NCI-H2196 treated with DMSO at 0.1 percent for 48 hours (cell line): Measurements from ENCODE around the gene CROCC.

Experiments used
- DNase-seq: peaks from one replicate; lab custom pipeline; 2025; ENCODE audit not compliant: unreplicated experiment; lab: John Stamatoyannopoulos, UW

The CROCC gene

GRCh38 chr1:16981269-16981849, 59.6 kb downstream of the CROCC start:
- DNase-seq: no peak

- no peak for DNase-seq
Observed at GRCh38 chr1:16982902-16983301, 61.2 kb downstream of the CROCC start.

GRCh38 chr1:16983649-16984048, 61.9 kb downstream of the CROCC start:
- DNase-seq: no peak

GRCh38 chr1:16984717-16985116, 63.0 kb downstream of the CROCC start:
- no peak for DNase-seq

GRCh38 chr1:16986113-16986512, 64.4 kb downstream of the CROCC start:
- DNase-seq: no peak

GRCh38 chr1:16986560-16986959, 64.8 kb downstream of the CROCC start:
- DNase-seq: no peak

- no peak for DNase-seq
Observed at GRCh38 chr1:16986962-16987361, 65.2 kb downstream of the CROCC start.

- DNase-seq: no peak
Observed at GRCh38 chr1:16988210-16988609, 66.5 kb downstream of the CROCC start.

- DNase-seq: no peak
Observed at GRCh38 chr1:16989676-16990391, 68.1 kb downstream of the CROCC start.

- no peak for DNase-seq
Observed at GRCh38 chr1:16991571-16991970, 69.8 kb downstream of the CROCC start.

GRCh38 chr1:16992102-16992501, 70.4 kb downstream of the CROCC start:
- DNase-seq: no peak

GRCh38 chr1:16992675-16993074, 70.9 kb downstream of the CROCC start:
- no peak for DNase-seq

- no peak for DNase-seq
Observed at GRCh38 chr1:16993521-16994038, 71.8 kb downstream of the CROCC start.

- no peak for DNase-seq
Observed at GRCh38 chr1:16996845-16997244, 75.1 kb downstream of the CROCC start.

- no peak for DNase-seq
Observed at GRCh38 chr1:16998589-16998988, 76.9 kb downstream of the CROCC start.

- DNase-seq: no peak
Observed at GRCh38 chr1:16999863-17000262, 78.1 kb downstream of the CROCC start.

- DNase-seq: no peak
Observed at GRCh38 chr1:17001760-17002523, 80.2 kb downstream of the CROCC start.

- DNase-seq: no peak
Observed at GRCh38 chr1:17002524-17002902, 80.8 kb downstream of the CROCC start.

GRCh38 chr1:17004466-17005364, 83.0 kb downstream of the CROCC start:
- DNase-seq: no peak

- DNase-seq: no peak
Observed at GRCh38 chr1:17005365-17005740, 83.6 kb downstream of the CROCC start.

GRCh38 chr1:17007121-17007520, 85.4 kb downstream of the CROCC start:
- DNase-seq: no peak
